ENCODE measurements around the gene SLC22A12. TPM values are rescaled to one million over a fixed set of nuclear protein-coding genes. Genes with fewer than 3 reads are reported as not detected.

Gene SLC22A12
- total and polyA plus RNA-seq, 2 donors (not counting 3 experiments of a cell fraction or from before 2014, with no cell fraction given): not detected

DNA sequence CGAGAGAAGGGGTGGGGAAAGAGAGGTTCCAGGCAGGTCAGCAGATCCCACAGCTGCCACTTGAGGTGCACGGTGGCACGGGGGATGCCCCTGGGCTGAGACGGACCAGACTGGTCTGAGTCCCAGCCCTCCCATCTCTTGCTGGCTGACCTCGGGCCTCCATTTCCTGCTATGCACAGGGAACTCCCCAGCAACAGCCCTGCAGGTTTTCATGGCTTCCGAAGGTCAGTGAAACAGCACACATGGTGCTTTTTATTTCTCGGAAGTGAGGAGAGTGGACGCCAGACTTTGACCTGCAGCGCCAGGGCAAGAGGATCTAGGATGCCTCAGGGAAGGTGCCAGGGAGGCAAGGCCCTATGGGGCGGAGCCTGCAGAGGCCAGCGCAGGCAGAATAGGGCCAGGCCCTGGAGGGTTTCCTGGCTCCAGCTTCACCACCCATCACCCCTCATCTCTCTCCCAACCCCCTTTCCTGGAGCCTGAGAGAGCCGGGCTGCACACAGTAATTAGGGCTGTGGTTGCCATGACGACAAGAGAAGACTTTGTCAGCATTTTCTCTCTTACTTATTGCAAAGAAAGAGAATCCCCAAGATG is 29.5 kb downstream of the SLC22A12 start:
- Histone ChIP-seq H3K9me3 (replicated peaks; ENCODE audit: control insufficient read depth, insufficient read depth, low read length) (no peaks in the 10 kb centered on the region), H3K27ac (ENCODE audit: insufficient read depth, low read depth, low read length) (no peak overlapping the region), H2AFZ (ENCODE audit: low read depth, low read length) (no peak overlapping the region), H4K20me1 (replicated peaks; ENCODE audit: control insufficient read depth, extremely low read depth, insufficient read depth, low read length) (no peaks in the 10 kb centered on the region), H3K9me1 (replicated peaks; ENCODE audit: control insufficient read depth, extremely low read depth, insufficient read depth, low read length) (no peaks in the 10 kb centered on the region), H3K27me3 (ENCODE audit: control insufficient read depth in 2 of 2, insufficient read depth in 2 of 2, low read length in 2 of 2) (no peaks in the 10 kb centered on the region), H3K4me3 (replicated peaks in 1 of 3; ENCODE audit: insufficient read depth in 1 of 3, low read depth in 1 of 3, low read length in 3 of 3) (no peak overlapping the region), H3K9ac (replicated peaks; ENCODE audit: extremely low read depth, insufficient read depth, low read length) (no peak overlapping the region), H3K4me2 (ENCODE audit: insufficient read depth, low read length) (no peak overlapping the region), H3K79me2 (ENCODE audit: control insufficient read depth, insufficient read depth, low read length) (no peaks in the 10 kb centered on the region), H3K4me1 (ENCODE audit: control insufficient read depth, extremely low read depth, insufficient read depth, low read length) (no peaks in the 10 kb centered on the region), H3K36me3 (ENCODE audit: control insufficient read depth in 2 of 2, extremely low read depth in 1 of 2, insufficient read depth in 2 of 2, low read length in 2 of 2) (no peaks in the 10 kb centered on the region)
- dilution Hi-C loops (cut with MboI; ENCODE audit: extremely low pct_ligation_motif_present, low sequenced_read_pairs) (no loop called here), intact Hi-C loops (cut with micrococcal nuclease) (no loop called here)
- TF ChIP-seq JUN (IDR thresholded peaks at IDR 0.05; ENCODE audit: borderline replicate concordance, insufficient read depth, insufficient read length, low read depth) (no peak), MYC (IDR thresholded peaks at IDR 0.05; ENCODE audit: low read depth, low read length) (no peak), POLR2AphosphoS5 (IDR thresholded peaks at IDR 0.05; ENCODE audit: insufficient read depth, low read depth, low read length) (no peak), GATA2 (IDR thresholded peaks at IDR 0.05; ENCODE audit: insufficient read depth, insufficient read length, low read depth, low read length) (no peak), POLR2A (IDR thresholded peaks at IDR 0.05; ENCODE audit: low read depth, low read length) (no peak), FOS (IDR thresholded peaks at IDR 0.05; ENCODE audit: borderline replicate concordance, insufficient read depth, low read length) (no peak), EZH2 (IDR thresholded peaks at IDR 0.05; ENCODE audit: borderline replicate concordance, low read depth, low read length, severe bottlenecking) (no peak)
- TF ChIP-seq, protein P1, sequence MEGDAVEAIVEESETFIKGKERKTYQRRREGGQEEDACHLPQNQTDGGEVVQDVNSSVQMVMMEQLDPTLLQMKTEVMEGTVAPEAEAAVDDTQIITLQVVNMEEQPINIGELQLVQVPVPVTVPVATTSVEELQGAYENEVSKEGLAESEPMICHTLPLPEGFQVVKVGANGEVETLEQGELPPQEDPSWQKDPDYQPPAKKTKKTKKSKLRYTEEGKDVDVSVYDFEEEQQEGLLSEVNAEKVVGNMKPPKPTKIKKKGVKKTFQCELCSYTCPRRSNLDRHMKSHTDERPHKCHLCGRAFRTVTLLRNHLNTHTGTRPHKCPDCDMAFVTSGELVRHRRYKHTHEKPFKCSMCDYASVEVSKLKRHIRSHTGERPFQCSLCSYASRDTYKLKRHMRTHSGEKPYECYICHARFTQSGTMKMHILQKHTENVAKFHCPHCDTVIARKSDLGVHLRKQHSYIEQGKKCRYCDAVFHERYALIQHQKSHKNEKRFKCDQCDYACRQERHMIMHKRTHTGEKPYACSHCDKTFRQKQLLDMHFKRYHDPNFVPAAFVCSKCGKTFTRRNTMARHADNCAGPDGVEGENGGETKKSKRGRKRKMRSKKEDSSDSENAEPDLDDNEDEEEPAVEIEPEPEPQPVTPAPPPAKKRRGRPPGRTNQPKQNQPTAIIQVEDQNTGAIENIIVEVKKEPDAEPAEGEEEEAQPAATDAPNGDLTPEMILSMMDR (IDR thresholded peaks at IDR 0.05; ENCODE audit: extremely low read depth in 1 of 2, insufficient read depth in 1 of 2, low read depth in 1 of 2, low read length in 2 of 2): no peak
- TF ChIP-seq, protein P2, sequence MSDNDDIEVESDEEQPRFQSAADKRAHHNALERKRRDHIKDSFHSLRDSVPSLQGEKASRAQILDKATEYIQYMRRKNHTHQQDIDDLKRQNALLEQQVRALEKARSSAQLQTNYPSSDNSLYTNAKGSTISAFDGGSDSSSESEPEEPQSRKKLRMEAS (IDR thresholded peaks at IDR 0.05; ENCODE audit: insufficient read depth, insufficient read length): no peak
- FAIRE-seq: no peak
- ChIA-PET CTCF (interaction anchor here (0.8 kb wide), 1 partner anchor 31 kb away, joined by 3 read pairs; no protein-coding TSS in a partner anchor), POLR2A (no interaction called here)
- DNase-seq (ENCODE audit: low read depth, low spot score): peak; percentile 20
- BruUV-seq (replicated peaks): no TSS peak
